Cerebellar nuclear complex (tissue), 1 donor: ENCODE results near the gene GIGYF1.

Experiments
- DNase-seq, 2 experiments: peaks; one replicate each; lab custom pipeline; 2025; lab: John Stamatoyannopoulos, UW

Gene GIGYF1

DNA sequence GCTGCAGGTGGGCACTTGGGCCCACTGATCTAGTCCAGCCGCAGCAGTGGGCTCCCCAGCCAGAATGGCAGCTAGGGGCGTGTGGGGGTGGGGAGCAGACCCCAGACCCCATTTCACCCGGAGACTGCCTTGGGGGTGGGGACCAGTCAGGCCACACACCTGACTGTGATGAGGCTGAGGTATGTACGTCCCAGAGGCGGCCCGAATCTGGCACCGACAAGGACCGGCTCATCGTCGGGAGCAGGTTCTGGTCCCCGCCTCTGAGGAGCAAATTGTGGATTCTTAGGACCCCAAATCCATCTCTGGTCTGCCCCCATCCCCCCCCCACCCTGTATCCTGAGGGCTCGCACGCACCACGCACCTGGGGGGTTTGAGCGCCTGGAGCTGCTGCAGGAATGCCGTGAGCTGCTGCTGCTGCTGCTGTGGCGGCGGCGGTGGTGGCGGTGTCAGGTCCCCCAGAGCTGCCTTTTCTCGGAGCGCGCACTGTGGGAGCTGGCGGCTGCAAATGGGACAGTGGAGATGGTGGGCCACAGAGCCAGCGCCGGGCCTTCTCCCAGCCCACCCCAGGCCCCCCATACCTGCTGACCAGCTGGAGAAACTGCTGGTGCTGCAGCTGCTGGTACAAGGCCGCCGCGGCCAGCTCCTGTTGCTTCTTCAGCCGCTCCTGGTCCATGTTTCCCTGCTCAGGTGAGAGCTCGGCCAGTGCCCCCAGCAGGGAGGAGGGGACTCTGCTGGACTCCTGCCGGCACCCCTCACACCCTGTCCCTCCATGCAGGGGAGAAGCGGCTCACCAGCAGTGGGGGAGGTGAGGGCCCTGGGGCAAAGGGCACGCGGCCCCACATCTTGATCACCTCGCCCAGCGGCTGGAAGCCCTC is 10.2 kb downstream of the GIGYF1 start:
- no peak for DNase-seq

DNA sequence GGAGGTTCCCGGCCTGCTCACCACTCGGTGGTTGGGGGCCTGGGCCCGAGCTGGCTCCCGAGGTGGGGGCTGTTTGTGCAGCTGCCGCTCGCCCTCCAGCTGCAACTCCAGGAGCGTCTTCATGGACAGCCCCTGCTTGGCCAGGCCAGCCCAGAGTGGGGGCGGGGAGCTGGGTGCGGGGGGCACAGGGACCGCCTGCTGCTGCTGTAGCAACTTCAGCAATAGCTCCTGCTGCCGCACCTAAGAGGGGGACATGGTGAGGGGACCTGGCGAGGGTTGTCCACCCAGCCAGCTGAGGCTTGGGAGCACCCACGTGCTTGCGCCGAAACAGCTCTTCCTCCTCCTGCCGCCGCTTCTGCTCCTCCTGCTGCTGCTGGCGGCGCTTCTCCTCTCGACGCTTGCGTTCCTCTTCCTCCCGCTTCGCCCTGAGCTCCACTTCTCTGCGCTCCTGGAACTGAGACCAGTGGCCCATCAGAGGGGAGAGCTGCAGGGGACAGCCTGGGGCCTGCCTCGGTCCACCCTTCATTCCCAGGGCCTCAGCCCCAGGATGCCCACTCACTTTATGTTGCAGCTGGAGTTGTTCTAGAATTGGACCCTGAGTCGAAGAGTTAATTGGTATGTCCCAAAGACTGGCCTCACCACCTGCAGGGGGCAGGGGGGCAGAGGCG is 10.9 kb downstream of the GIGYF1 start:
- no peak for DNase-seq

DNA sequence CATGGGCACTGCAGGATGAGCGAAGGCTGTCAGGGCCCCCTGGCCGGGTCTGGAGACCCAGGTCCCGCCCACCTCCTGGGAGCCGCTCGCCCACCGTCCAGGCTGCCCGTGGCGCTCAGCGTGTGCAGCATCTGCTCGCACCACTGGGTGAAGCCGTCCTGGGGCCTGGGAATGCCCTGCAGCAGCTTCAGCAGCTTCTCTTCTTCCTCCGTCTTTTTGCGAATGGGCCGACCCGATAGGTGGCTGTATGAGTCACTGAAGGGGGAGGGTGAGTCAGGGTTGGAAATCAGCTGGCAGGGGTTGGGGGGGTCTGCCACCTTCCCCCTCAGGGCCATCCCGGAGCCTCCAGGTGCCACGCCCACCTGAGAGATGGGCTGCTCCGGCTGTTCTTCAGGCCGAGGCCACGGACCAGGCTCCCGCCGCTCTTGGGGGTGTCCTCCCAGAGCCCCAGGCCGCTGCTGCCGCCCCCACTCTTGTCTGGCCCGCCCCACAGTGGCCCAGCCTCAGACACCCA is 11.8 kb downstream of the GIGYF1 start:
- DNase-seq = no peak

DNA sequence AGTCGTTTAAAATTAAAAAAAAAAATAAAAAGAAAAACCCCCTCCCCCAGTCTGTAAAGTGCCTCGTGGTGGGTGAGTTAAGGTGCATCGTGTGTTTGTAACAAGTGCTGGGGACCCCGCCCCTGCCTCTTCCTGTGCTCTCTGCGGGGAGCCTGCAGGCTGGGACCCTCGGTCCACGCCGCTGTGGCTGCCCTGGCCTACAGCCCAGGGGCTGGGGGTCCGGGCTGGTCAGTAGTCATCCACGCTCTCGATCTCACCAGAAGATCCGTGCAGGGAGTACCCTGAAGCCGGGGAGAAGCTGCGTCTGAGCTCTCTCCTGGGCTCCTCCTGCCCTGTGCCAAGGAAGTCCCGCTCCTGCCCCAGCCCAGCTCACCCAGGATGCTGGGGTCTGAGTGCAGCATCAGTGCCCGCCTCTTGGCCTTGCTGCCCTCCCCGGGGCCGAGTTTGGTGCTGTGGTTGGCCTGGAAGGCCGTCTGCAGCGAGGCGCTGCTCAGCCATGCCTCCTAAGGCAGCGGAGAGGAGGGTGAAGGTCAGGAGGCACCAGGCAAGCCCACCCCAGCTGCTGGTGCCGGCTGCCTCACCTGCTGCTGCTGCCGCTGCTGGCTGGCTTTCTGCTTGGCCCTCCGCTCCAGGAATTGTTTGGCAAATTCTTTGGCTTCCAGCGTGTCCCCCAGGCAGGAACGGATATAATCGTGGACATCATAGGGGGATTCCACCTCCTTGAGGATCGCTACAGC is 12.4 kb downstream of the GIGYF1 start:
- DNase-seq = no peak

DNA sequence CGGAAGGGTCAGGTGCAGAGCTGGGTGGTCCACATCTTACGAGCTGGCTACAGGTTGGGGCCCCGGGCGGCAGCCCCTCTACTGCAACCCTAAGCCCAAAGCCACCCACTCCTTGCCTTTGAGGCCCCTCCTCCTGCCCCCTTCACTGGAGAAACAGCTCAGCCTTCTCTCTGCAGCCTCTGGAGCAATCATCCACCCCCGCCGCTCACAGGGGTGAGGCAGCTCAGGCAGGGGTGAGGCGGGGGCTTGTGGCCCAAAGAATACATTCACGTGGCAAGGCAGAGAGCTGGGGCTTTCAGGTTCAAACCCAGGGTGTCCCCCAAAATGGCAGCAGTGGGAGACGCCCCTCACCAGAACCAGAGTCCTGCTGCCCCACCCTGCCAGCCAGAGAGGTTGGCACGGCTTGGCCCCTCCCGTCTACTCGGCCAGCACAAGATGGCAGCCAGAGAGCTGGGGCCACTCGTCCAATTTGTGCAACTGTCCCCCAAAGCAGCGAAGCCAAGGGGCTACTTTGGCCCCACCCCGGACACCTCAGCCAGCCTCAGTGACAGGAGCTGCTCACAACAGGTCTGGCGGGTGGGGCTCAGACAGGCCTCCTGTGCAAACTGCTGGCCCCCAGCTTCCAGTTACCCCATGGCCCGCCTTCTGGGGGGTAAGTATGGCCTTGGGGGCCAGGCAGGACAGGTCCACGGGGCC is 13.3 kb downstream of the GIGYF1 start:
- DNase-seq = no peak

DNA sequence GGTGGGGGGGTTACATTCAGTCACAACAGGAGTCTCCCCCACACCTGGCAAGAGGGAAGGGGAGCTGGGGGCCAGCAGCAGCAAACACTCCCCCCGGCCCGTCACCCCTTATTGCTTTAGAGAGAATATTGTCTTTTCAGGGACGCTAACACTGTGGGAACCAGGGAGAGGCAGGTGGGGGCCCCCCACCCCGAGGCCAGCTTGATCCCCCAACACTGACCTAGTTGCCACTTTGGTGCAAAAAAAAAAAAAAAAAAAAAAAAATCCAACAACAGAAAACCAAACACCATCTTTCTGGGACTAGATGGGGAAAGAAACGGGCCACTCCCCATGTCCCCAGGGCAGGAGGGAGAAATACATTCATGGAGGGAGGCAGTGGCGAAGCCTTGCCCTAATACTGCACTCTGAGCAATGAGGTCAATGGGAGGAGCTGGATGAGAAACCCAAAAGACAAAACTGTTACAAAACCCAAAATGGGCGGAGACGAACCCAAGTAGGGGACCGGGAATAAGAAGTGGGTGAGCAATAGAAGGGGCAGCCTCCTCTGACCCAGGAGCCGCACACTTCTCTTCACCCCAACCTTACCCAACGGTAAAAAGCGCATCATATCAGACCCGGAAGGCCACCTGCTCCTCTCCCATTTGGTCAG is 14.0 kb downstream of the GIGYF1 start:
- DNase-seq = no peak

DNA sequence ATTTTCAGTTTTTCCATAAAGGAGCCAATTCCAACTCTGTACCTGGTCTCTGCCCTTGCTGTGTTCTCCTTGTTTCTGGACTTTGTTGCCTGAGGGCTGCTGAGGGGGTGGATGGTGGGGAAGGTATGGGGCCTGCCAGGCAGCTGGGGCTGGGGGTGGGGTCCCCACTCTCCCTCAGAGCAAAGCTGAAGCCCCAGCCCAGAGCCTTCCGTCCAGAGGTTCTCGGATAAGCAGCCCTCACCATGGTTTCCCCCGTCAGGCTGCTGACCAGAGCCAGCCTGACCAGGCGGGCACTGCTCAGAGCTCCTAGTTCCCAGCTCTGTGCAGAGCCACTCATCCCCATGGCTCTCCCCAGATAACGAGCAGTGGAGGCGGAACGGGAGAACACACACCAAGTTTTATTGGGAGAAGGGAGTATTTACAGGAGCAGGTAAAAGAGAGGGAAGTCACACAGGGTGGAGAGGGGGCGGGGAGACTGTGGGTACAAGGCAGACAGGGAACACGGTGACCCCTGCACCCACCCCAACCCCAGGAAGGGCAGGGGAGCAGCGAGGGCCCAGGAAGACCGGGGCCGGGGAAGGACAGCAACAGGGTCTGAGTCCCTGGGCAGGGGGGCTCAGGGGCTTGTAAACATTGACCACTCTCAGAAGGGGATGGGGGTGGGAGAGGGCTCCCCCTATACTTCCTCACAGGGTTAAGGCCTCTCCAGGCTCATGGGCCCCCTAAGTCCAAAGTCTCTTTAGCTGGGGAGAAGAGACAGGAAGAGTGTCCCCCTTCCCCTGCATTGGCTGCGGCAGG is 14.7 kb downstream of the GIGYF1 start:
- DNase-seq = no peak

DNA sequence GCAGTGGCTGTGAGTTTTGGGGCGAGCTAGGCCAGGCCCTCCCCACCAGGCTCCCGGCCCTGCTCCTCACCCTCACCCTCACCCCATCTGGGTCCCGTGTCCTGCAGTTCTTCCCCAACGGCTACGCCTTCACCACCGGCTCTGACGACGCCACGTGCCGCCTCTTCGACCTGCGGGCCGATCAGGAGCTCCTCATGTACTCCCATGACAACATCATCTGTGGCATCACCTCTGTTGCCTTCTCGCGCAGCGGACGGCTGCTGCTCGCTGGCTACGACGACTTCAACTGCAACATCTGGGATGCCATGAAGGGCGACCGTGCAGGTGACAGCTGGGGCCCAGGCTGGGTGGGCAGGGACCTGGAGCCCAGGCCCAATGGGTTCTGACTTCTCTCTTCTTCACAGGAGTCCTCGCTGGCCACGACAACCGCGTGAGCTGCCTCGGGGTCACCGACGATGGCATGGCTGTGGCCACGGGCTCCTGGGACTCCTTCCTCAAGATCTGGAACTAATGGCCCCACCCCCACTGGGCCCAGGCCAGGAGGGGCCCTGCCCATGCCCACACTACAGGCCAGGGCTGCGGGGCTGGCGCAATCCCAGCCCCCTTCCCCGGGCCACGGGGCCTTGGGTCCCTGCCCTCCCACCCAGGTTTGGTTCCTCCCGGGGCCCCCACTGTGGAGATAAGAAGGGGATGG is 15.6 kb downstream of the GIGYF1 start:
- no peak for DNase-seq

DNA sequence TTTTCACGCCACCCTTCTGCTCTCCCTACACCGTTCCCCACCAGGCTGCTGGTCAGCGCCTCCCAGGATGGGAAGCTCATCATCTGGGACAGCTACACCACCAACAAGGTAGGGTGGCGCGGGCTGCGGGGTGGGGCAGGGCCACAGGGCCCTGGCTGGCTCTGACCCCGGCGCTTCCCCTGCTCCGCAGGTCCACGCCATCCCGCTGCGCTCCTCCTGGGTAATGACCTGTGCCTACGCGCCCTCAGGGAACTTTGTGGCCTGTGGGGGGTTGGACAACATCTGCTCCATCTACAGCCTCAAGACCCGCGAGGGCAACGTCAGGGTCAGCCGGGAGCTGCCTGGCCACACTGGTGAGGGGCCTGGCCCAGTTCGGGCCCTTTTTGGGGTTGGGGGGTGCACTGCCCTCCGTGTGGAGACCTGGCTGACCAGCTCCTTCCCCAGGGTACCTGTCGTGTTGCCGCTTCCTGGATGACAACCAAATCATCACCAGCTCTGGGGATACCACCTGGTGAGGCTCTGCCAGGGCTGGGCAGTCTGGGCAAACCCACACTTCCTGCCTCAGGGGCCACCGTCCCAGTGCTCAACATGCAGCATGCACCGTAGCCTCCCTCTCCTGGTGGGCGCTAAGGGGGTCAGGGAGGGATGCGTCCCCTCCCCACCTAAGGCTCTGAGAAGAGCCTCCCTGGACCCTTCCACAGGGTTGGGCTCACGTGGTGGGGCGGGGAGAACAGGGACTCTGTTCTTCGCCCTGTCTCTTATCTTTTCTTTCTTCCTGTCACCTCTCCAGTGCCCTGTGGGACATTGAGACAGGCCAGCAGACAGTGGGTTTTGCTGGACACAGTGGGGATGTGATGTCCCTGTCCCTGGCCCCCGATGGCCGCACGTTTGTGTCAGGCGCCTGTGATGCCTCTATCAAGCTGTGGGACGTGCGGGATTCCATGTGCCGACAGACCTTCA is 16.5 kb downstream of the GIGYF1 start:
- no peak for DNase-seq

DNA sequence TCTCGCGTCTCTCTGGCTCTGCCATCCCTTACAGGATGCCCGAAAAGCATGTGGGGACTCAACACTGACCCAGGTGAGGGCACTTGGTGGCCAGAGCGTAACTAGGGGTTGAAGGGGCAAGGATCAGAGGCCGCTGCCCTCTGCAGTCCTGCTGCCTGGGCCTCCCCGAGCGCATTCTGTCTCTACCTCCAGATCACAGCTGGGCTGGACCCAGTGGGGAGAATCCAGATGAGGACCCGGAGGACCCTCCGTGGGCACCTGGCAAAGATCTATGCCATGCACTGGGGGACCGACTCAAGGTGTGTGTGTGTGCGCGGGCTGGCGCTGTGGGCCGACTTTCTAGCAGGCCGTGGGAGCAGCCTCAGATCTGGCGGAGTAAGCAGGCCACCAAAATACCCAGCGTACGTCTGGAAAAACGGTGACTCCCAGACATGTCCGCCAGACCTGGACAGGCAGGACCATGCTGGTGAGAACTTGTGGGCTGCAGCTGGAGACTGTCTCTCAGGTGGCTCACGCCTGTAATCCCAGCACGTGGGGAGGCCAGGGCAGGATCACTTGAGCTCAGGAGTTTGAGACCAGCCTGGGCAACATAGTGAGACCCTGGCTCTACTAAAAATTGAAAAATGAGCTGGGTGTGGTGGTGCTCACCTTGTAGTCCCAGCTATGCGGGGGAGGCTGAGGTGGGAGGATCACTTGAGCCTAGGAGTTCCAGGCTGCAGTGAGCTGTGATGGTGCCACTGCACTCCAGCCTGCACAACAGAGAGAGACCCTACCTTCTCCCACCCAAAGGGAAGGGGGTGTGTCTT is 17.3 kb downstream of the GIGYF1 start:
- DNase-seq = no peak

DNA sequence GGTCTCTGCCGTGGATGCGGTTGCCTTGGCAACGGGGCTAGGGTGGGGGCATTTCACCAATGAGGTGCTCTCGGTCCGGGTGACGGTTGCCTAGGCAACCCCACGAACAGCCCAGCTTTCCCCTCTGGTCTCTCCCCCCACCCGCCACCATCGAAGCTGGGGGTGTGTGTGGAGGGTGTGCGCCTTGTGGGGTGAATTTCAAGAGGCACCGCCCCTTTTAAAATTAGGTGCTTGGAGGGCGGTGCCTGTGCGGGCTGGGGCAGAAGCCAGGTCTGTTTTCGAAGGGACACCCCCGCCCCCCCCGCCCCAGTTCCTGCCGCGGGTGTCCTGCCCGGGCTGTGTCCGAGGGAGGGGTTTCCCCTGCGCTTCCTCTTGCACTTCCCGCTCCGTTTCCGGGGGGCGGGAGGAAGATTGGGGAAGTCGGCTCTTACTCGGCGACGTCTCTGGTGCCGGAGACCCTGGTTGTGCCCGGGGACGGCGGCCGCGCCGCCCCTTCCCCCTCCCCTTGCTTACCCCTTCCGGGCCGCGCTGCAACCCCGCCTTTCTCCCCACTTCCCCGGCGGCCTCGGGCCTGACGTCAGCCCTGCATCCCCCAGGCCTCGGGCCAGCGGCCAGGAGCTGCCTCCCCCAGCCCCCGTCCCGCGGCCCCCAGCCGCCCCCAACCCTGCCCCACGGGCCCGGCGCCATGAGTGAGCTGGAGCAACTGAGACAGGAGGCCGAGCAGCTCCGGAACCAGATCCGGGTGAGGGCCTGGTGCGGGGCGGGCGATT is 18.3 kb downstream of the GIGYF1 start:
- DNase-seq = peak; percentile 81 to 84

DNA sequence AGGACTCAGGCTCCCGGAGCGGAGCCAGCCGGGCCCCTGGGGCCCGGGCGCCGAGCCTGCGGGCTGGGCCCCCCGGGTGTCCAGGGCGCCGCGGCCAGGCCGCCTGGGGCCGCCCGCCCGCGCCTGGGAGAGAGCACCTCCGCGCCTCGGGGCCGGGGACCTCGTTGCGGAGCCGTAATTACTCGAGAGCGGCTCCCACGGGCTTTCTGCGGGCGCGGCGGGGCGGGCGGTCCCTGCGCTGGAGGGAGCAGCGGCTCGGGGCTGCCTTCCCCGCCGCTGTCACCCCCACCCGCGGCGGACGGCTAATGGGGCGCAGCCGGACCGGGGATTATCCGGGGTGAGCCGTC is 19.0 kb downstream of the GIGYF1 start:
- DNase-seq = no peak

DNA sequence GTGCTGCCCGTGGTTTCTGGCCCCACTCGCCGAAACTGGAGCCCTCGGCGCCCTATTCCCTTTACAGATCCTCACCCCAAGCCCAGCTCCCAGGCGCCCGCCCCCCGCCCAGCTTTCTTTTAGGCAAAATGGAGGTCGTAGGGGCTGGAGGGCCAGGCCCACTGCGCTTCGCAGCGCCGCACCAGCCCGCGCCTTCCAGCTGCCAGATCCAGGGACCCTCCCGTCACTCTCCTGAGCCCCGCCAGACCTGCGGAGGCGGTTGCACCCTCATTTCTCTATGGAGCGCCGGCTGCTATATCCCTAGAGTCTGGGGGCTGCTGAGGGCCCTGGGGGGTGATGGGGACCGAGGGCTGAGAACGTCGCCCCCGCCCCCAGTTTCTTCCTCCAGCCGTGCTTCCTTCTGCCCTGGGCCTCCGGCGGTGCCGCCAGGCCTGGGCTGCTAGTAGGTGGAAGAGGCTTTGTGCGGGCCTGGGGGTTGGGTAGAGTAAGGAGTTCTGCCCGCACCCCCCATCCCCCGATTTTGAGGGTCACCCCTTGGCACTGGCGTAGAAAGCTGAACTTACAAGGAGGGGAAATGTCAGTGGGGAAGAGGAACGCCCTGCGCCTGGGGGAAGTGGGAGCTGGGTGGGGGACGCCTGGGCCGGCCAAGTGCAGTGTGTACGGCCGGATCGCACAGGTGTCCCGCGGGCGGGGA is 19.5 kb downstream of the GIGYF1 start:
- DNase-seq = no peak

DNA sequence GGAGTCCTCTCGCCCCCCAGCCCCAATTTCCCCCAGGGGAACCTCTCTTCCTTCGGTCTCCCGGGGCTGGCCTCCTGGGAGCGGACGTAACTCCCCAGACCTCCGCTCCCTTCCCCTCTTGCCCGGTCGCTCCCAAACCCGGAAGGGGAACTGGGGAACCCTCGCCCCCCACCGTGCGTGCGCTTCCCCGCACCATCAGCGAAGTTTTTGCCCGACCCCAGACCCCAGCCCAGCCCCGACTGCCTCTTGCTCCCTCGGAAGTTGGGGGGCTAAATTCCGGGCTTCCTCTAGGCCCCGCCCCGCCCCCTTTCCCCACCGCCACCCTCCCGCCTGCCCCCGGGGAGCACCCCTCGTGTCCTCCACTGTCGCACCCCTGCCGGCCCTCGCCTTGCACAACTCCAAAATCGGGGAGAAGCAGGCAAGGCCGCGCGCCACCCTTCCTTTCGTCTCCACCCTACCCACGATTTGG is 20.1 kb downstream of the GIGYF1 start:
- no peak for DNase-seq

DNA sequence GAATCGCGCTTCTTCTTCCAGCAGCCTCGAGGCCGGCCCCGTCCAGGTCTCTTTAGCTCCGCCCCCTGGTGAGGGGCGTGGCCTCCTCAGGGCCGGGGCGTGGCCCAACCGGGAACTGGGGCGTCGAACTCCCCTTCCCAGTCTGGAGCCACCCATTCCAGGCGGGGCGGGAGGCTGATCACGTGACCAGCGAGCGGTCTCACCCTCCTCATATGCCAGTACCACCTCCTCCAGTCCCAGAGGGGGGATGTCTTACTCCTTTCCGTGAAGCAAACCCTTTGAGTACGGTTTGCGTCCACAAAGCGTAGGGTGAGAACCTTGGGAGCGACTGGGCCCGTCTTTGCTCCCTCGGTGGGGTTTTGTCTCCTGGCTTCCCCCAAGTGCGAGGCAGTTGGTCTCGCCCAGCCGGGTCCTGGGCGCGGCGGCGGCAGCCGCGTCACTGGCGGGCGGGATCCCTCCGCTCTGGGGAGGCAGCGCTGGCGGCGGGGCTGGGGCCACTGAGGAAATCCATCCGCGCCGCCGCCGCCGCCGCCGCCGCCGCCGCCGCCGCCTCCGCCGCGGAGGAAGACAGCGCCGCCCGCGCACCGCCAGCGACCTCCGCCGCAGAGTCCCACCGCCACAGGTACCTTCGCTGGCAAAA is 20.6 kb downstream of the GIGYF1 start, which contains the start of gene GNB2:
Gene GNB2 (plus strand): TSS at position 439 of the 640 bp plus-strand sequence. CDS start 2,526 bp downstream, outside the sequence.
- DNase-seq = peak; percentile 89 to 95
